ENCODE data around the gene C9orf40. TPM values are rescaled to one million over a fixed set of nuclear protein-coding genes. Genes with fewer than 3 reads are reported as not detected.

Gene C9orf40
- total and polyA plus RNA-seq, 2 experiments from 2014 or later, result 8.9 to 12.0 TPM

DNA sequence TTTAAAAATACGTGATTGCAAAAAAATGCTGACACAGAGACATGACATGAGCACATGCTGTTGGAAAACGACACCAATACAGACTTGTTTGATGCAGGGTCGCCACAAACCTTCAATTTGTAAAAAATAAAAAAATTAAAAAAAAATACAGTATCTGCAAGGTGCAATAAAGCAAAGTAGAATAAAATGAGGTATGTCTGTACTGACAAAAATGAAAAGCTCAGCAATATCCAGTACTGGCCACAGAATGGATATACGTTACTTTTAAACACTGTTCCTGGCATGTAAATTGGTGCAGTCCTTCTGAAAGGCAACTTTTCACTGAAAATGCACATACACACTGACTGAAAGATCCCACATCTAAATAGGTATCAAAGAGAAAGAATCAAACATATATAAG lies 27.1 kb upstream of the C9orf40 start:
- no peak overlapping the region for H3K27ac ChIP-seq
- H3K9me3 ChIP-seq (ENCODE audit: low read depth), result no peaks in the 10 kb centered on the region
- H3K36me3 ChIP-seq, result peaks cover 4% of the 10 kb centered on the region
- DNase-seq (ENCODE audit: low read depth in 1 of 2, low spot score in 1 of 2), result no peak
- H3K27me3 ChIP-seq, result no peaks in the 10 kb centered on the region
- no peak overlapping the region for H3K4me3 ChIP-seq
- no peaks in the 10 kb centered on the region for H3K4me1 ChIP-seq (ENCODE audit: low read depth)
- TF ChIP-seq, protein P1, sequence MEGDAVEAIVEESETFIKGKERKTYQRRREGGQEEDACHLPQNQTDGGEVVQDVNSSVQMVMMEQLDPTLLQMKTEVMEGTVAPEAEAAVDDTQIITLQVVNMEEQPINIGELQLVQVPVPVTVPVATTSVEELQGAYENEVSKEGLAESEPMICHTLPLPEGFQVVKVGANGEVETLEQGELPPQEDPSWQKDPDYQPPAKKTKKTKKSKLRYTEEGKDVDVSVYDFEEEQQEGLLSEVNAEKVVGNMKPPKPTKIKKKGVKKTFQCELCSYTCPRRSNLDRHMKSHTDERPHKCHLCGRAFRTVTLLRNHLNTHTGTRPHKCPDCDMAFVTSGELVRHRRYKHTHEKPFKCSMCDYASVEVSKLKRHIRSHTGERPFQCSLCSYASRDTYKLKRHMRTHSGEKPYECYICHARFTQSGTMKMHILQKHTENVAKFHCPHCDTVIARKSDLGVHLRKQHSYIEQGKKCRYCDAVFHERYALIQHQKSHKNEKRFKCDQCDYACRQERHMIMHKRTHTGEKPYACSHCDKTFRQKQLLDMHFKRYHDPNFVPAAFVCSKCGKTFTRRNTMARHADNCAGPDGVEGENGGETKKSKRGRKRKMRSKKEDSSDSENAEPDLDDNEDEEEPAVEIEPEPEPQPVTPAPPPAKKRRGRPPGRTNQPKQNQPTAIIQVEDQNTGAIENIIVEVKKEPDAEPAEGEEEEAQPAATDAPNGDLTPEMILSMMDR (IDR thresholded peaks at IDR 0.05; ENCODE audit: low read depth, low read length), result no peak

DNA sequence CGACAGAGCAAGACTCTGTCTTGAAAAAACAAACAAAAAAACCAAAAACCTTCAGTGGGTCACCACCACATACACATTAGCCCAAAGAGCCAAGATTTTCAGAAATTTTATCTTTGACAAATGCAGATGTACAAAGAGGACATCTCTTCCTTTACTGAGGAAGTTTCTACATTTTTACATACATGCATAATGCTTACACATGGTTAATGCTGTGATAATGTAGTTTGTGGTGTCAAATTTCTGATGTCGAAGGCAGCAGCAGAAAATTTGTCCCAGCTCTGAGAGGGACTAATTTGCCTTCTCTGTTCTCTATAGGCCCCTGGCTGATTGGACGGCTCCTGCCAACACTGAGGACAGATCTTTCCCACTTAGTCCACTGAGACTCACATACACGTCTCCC lies 24.6 kb upstream of the C9orf40 start:
- Histone ChIP-seq H3K4me1 (ENCODE audit: low read depth) (no peaks in the 10 kb centered on the region), H3K9me3 (ENCODE audit: low read depth) (no peaks in the 10 kb centered on the region), H3K27ac (no peak overlapping the region), H3K27me3 (no peaks in the 10 kb centered on the region), H3K4me3 (no peak overlapping the region), H3K36me3 (no peaks in the 10 kb centered on the region)
- TF ChIP-seq, protein P1 (IDR thresholded peaks at IDR 0.05; ENCODE audit: low read depth, low read length), result no peak
- no peak for DNase-seq (ENCODE audit: low read depth in 1 of 2, low spot score in 1 of 2)

DNA sequence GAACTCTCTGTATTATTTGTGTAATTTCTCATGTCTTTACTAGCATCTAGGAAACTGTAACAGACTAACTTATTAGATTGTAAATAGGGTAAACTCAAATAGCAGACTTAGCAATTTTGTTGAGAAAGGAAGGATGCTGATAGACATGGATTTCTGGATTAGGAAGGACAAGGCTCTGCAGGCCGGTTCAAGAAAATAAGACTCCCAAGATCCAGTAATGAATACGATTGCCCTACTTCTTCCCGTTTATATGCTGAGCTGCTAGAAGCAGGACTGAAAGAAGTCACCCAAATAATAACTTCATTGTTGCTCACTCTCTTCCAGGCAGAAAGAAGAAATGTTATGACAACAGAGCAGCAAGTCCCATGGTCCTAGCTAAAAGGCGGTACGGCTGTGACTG lies 22.8 kb upstream of the C9orf40 start:
- DNase-seq (ENCODE audit: low read depth in 1 of 2, low spot score in 1 of 2), result no peak
- no peaks in the 10 kb centered on the region for H3K9me3 ChIP-seq (ENCODE audit: low read depth)
- no peaks in the 10 kb centered on the region for H3K36me3 ChIP-seq
- H3K4me3 ChIP-seq, result no peak overlapping the region
- H3K27ac ChIP-seq, result no peak overlapping the region
- TF ChIP-seq, protein P1 (IDR thresholded peaks at IDR 0.05; ENCODE audit: low read depth, low read length), result no peak
- H3K4me1 ChIP-seq (ENCODE audit: low read depth), result no peaks in the 10 kb centered on the region
- no peaks in the 10 kb centered on the region for H3K27me3 ChIP-seq

DNA sequence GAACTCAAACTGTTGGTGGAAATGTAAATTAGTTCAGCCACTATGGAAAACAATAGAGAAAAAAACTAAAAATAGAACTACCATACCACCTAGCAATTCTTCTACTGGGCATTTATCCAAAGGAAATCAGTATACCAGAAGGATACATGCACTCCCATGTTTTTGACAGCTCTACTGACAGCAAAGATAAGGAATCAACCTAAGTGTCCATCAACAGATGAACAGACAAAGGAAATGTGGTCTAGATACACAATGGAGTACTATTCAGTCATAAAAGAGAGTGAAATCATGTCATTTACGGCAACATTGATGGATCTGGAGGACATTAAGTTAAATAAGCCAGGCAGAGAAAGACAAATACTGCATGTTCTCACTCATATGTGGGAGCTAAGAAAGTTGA lies 21.8 kb upstream of the C9orf40 start:
- no peak for DNase-seq (ENCODE audit: low read depth in 1 of 2, low spot score in 1 of 2)
- Histone ChIP-seq H3K4me1 (ENCODE audit: low read depth) (no peaks in the 10 kb centered on the region), H3K9me3 (ENCODE audit: low read depth) (no peaks in the 10 kb centered on the region), H3K27me3 (no peaks in the 10 kb centered on the region), H3K27ac (no peak overlapping the region), H3K36me3 (no peaks in the 10 kb centered on the region), H3K4me3 (no peak overlapping the region)
- TF ChIP-seq, protein P1 (IDR thresholded peaks at IDR 0.05; ENCODE audit: low read depth, low read length), result no peak

DNA sequence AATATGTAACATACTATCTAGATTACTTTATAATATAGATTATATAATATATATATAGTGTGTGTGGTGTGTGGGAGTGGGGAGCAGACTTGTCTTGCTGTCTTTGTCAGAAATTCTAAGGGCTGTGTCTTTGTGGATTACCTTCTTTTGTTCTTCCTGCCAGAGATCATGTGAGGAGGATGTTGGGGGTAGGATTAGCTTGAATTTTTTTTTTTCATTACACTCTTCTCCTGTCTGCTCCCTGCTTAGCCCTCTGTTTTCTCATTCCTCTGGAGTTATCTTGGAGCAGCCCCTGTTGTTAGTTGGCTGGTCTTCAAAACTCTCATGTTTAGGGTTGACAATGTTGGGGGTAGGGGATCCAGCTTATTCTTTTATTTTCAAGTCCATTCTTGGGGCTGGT lies 21.0 kb upstream of the C9orf40 start:
- Histone ChIP-seq H3K27me3 (no peaks in the 10 kb centered on the region), H3K4me1 (ENCODE audit: low read depth) (no peaks in the 10 kb centered on the region), H3K27ac (no peak overlapping the region), H3K4me3 (no peak overlapping the region), H3K9me3 (ENCODE audit: low read depth) (no peaks in the 10 kb centered on the region), H3K36me3 (no peaks in the 10 kb centered on the region)
- TF ChIP-seq, protein P1 (IDR thresholded peaks at IDR 0.05; ENCODE audit: low read depth, low read length), result no peak
- no peak for DNase-seq (ENCODE audit: low read depth in 1 of 2, low spot score in 1 of 2)

DNA sequence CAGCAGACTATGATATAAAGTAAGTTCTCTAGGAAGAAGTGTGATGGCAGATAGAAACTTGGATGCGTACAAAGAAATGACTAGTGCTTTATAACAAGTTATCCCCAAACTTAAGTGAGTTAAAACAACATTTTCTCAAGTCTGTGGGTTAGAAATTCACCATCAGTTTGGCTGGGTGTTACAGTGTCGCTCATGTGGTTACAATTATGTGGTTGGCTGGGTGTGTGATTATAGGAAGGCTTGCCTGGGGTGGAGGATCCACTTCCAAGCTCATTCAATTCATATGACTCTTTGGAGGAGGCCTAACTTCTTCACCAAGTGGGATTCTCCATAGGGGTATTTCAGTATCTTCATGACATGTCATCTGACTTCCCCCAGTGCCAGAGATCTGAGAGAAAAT lies 10.3 kb upstream of the C9orf40 start:
- no peaks in the 10 kb centered on the region for H3K4me1 ChIP-seq (ENCODE audit: low read depth)
- no peaks in the 10 kb centered on the region for H3K9me3 ChIP-seq (ENCODE audit: low read depth)
- no peak overlapping the region for H3K27ac ChIP-seq
- no peak overlapping the region for H3K4me3 ChIP-seq
- no peaks in the 10 kb centered on the region for H3K36me3 ChIP-seq
- TF ChIP-seq, protein P1 (IDR thresholded peaks at IDR 0.05; ENCODE audit: low read depth, low read length), result no peak
- H3K27me3 ChIP-seq, result no peaks in the 10 kb centered on the region
- DNase-seq (ENCODE audit: low read depth in 1 of 2, low spot score in 1 of 2), result no peak

All from cardiac muscle cell (in vitro differentiated cells and primary cell).